Lower lobe of right lung (tissue), 2 donors: ENCODE measurements around the gene H1-8. TPM values are rescaled to one million over a fixed set of nuclear protein-coding genes. Genes with fewer than 3 reads are reported as not detected.

Experiments used
- ATAC-seq, 2 donors: fragments of 200-7000 bp; cut with Tn5 transposase; one replicate each; pipeline ENCODE4 v1.9.1; 2020 to 2022; ENCODE audit warnings: mild to moderate bottlenecking in 2 of 2, moderate library complexity in 2 of 2
- DNase-seq: peaks from one replicate; pipeline ENCODE4 v3.0.0-alpha.2; 2020
- H3K27ac ChIP-seq: fragments of 200-600 bp; one replicate; pipeline ENCODE4 v1.8.0; 2022
- H3K27me3 ChIP-seq: fragments of 200-600 bp; one replicate; pipeline ENCODE4 v1.8.0; 2022; ENCODE audit warnings: low read depth
- H3K36me3 ChIP-seq: fragments of 200-600 bp; one replicate; pipeline ENCODE4 v1.8.0; 2022; ENCODE audit warnings: mild to moderate bottlenecking
- H3K4me1 ChIP-seq: fragments of 200-600 bp; one replicate; pipeline ENCODE4 v1.8.0; 2022
- H3K4me3 ChIP-seq: fragments of 200-600 bp; one replicate; pipeline ENCODE4 v1.8.0; 2022; ENCODE audit warnings: mild to moderate bottlenecking
- H3K9me3 ChIP-seq: fragments of 200-600 bp; one replicate; pipeline ENCODE4 v1.8.0; 2022
- CTCF ChIP-seq: fragments of 200-600 bp; IDR thresholded peaks from one replicate; pipeline ENCODE4 v1.8.0; 2022; ENCODE audit warnings: antibody characterized with exemption, mild to moderate bottlenecking
- intact Hi-C: fragments of 100-400 bp; cut with DNase I; formaldehyde crosslinking; loops from one replicate; pipeline ENCODE4 v1.11.0; 2022
- total RNA-seq: library from RNA; stranded (reverse); fragmentation: NEBNext Ultra II Directional; extraction: Animal tissue kit (Norgen Biotek cat#: 25700); gene quantifications from one replicate; pipeline ENCODE4 v1.2.1, GENCODE V29; 2021
- donor health status: DM: no; HTN: yes; CAD: no; lungs with severe emphysema.

The H1-8 gene
- total RNA-seq, 1 donor from 2014 or later: not detected

GRCh38 chr3:129553719-129554118 is 10.7 kb downstream of the H1-8 start:
- H3K36me3 ChIP-seq: peaks cover 38% of the 10 kb centered on the region
- peaks cover 35% of the 10 kb centered on the region for H3K4me1 ChIP-seq
- ATAC-seq (no peak), DNase-seq (no peak)
- H3K27me3 ChIP-seq: no peaks in the 10 kb centered on the region
- intact Hi-C loops: no loop called here
- TF ChIP-seq CTCF: no peak
- no peak overlapping the region for H3K4me3 ChIP-seq
- no peak overlapping the region for H3K27ac ChIP-seq
- H3K9me3 ChIP-seq: no peaks in the 10 kb centered on the region

- no peak for TF ChIP-seq CTCF
- peaks cover 46% of the 10 kb centered on the region for H3K36me3 ChIP-seq
- H3K4me1 ChIP-seq: peaks cover 43% of the 10 kb centered on the region
- H3K27me3 ChIP-seq: no peaks in the 10 kb centered on the region
- no peaks in the 10 kb centered on the region for H3K9me3 ChIP-seq
- intact Hi-C loops: no loop called here
- no peak overlapping the region for H3K4me3 ChIP-seq
- DNase-seq (no peak), ATAC-seq (no peak)
- peak overlapping the region; percentile 36 for H3K27ac ChIP-seq
Observed at GRCh38 chr3:129554356-129555152, 11.6 kb downstream of the H1-8 start.

- Histone ChIP-seq H3K4me3 (no peak overlapping the region), H3K36me3 (peaks cover 52% of the 10 kb centered on the region), H3K4me1 (peaks cover 49% of the 10 kb centered on the region), H3K9me3 (no peaks in the 10 kb centered on the region), H3K27ac (no peak overlapping the region), H3K27me3 (no peaks in the 10 kb centered on the region)
- intact Hi-C loops: no loop called here
- TF ChIP-seq CTCF: no peak
- no peak for ATAC-seq
- no peak for DNase-seq
Observed at GRCh38 chr3:129555153-129555550, 12.2 kb downstream of the H1-8 start.

GRCh38 chr3:129555616-129556357 is 12.8 kb downstream of the H1-8 start:
- Histone ChIP-seq H3K27me3 (no peaks in the 10 kb centered on the region), H3K4me1 (peaks cover 56% of the 10 kb centered on the region)

GRCh38 chr3:129556358-129556695 is 13.4 kb downstream of the H1-8 start:
- no peak for TF ChIP-seq CTCF
- no peak for ATAC-seq
- H3K4me1 ChIP-seq: peaks cover 61% of the 10 kb centered on the region
- DNase-seq: no peak
- H3K27ac ChIP-seq: no peak overlapping the region
- intact Hi-C loops: no loop called here
- H3K4me3 ChIP-seq: no peak overlapping the region
- H3K27me3 ChIP-seq: no peaks in the 10 kb centered on the region
- no peaks in the 10 kb centered on the region for H3K9me3 ChIP-seq
- H3K36me3 ChIP-seq: peaks cover 61% of the 10 kb centered on the region

More at GRCh38 chr3:129555616-129556357, 12.8 kb downstream of the H1-8 start:
- intact Hi-C loops: no loop called here
- TF ChIP-seq CTCF: no peak
- Histone ChIP-seq H3K36me3 (peaks cover 56% of the 10 kb centered on the region), H3K27ac (no peak overlapping the region), H3K9me3 (no peaks in the 10 kb centered on the region), H3K4me3 (no peak overlapping the region)
- DNase-seq (no peak), ATAC-seq (no peak)
